ENCODE results near the gene AAMP.

The AAMP gene

DNA sequence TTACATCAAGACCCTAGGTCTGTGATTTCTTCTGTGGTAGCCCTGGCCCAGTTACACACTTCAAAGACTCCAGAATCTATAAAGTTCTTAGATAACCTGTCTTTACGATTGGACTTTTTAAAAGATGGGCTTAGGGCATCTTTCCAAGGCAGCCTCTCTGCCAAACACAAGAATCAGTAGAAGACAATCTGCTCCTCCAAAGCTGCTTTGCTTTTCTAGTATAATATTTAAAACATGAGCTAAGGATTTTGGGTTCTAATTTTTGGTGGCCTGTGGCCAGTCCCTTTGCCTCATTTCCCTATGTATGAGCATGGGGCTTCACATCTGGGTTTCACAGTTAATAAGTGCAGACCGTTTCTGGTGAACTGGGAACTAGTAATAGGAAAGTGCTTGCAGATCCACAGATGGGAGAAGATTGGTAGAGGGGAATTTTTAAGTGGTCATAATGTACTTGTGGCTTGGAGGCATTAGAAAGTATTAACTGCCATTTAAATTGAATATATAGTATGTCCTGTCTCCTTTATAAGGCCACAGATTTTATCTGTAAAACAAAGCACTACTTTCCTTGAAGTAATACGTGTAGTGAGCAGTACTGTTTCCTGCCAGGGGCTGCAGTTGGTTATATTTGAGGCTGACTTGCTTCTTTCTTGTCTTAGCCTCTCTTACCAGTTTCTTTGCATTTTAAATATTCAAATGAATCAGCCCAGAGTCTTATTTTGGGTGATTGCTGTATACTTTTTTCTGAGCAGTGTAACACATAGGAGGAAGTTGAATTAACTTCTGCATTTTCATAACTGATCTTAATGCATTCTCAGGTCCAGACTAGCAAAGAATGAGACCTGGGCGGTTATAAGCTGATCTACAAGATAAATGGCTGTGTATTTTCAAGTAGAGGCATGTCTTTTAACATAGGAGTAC is 51.4 kb downstream of the AAMP start:
- no peak for DNase-seq

DNA sequence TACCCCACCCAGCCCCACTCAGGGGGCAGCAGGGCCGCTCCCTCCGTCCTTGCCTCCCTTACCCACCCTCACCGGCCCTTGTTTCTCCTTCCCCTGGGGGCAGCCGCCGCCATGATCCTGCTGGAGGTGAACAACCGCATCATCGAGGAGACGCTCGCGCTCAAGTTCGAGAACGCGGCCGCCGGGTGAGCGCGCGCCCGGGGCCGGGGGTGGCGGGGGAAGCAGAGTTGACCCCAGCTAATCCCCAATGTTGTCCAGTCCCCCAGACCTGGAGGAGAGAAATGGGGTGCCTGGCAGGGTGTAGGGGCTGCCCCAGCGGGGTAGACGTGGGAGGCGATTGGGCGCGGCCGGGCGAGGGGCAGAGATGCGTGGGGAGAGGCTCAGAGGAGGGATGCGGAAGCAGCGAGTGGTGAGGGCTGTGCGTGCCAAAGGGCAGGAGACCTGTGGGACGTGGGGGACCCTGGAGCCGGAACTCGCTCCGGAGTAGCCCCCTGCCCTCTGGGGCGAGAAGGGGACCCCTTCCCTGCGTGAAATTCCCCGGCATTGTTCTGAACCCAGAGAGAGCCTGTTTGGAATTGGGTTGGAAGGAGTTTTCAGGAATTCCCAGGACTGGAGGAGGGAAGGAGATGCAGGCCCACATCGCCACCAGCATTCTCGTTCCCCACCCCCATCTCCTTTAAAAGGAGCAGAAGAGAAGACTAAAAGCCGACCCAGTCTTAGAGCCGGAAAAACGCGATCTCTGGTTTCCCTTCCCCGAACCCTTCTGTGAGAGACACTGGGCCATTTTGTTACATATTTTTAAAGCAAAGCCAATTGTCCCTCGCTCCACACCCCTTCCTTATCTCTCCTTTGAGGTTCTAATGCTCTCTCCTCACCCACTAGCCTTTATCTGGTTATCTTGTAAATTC is 52.3 kb downstream of the AAMP start:
- peak; percentile 42 for DNase-seq

DNA sequence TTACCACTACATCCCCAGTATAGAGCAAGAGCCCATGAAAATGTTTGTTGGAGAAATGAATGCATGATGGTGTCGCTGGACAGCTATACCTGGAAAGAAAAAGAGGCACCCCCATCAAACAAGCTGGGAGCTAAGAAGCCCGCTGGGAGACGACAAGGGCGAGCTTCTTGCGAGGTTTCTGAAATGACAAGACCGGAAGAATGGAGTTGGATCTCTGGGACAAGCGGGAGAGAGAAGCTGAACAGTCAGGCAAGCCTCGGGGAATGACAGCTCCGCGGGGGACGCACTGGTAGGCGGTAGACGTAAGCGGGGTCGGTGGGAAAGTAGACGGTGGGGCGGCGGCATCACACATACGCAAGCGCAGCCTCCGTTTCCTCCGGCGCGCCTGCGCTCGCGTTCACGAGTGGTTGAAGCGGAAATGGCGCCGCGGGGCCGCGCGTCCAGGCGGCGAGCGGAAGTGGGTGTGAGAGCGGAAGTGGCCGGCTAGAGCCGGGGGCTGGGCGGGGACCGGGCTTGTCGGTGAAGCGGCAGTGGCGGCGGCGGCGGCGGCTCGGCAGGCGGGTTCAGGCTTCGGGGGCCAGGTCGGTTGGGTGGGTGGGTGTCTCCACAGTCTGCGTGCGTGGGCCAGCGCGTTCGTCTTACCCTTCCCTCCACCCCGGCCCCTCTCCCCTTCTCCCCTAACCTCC is 53.1 kb downstream of the AAMP start, which contains the start of gene ARPC2:
Gene ARPC2, plus strand, starts transcription at position 516 of the 686 bp plus-strand sequence. CDS start 282 bp downstream, outside the sequence.
- DNase-seq = peak; percentile 94

DNA sequence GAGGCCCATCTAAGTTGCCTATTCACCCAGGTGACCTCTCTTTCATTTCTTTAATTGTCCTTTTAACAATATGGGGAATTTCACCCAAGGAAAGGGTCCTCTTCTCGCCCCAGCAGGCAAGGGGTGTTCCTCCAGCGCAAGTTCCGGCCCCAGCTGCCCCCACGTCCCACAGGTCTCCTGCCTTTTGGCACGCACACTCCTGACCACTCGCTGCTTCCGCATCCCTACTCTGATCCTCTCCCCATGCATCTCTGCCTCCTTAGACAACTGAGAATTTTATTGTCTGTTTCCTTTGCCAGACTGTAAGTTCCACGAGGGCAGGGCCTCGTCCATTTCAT is 53.6 kb downstream of the AAMP start:
- peak; percentile 52 for DNase-seq
